GM23248 (cell line): ENCODE measurements around the gene KCNK5. TPM values are rescaled to one million over a fixed set of nuclear protein-coding genes. Genes with fewer than 3 reads are reported as not detected.

Source experiments
- DNase-seq: peaks from one replicate; pipeline ENCODE4 v3.0.0-alpha.2; 2015
- H2AFZ ChIP-seq: fragments of 200-600 bp; sonication (generic); 2 replicates; pipeline ENCODE4 v1.6.1; 2016; ENCODE audit warnings: antibody characterized with exemption
- H3F3A ChIP-seq: fragments of 200-600 bp; sonication (generic); 2 replicates; pipeline ENCODE4 v1.6.1; 2016; ENCODE audit warnings: mild to moderate bottlenecking, antibody characterized with exemption, mixed run types; ENCODE audit not compliant: insufficient read depth
- H3K27ac ChIP-seq: fragments of 200-600 bp; sonication (generic); 2 replicates; pipeline ENCODE4 v1.5.1; 2016; ENCODE audit warnings: mild to moderate bottlenecking
- H3K27me3 ChIP-seq: fragments of 200-600 bp; sonication (generic); replicated peaks from 2 replicates; pipeline ENCODE4 v1.6.1; 2016; ENCODE audit warnings: mild to moderate bottlenecking; ENCODE audit not compliant: insufficient read depth
- H3K36me3 ChIP-seq: fragments of 200-600 bp; sonication (generic); 2 replicates; pipeline ENCODE4 v1.6.1; 2016; ENCODE audit warnings: low read depth, mild to moderate bottlenecking
- H3K4me1 ChIP-seq: fragments of 200-600 bp; sonication (generic); 2 replicates; pipeline ENCODE4 v1.6.1; 2016; ENCODE audit warnings: mild to moderate bottlenecking; ENCODE audit not compliant: insufficient read depth
- H3K4me2 ChIP-seq: fragments of 200-600 bp; sonication (generic); one replicate; pipeline ENCODE4 v1.6.1; 2016; ENCODE audit warnings: mild to moderate bottlenecking; ENCODE audit not compliant: unreplicated experiment
- H3K4me3 ChIP-seq: fragments of 200-600 bp; sonication (generic); 2 replicates; pipeline ENCODE4 v1.5.1; 2016; ENCODE audit warnings: mild to moderate bottlenecking
- H3K79me2 ChIP-seq: fragments of 200-600 bp; sonication (generic); 2 replicates; pipeline ENCODE4 v1.6.1; 2016; ENCODE audit warnings: mild to moderate bottlenecking; ENCODE audit not compliant: insufficient read depth
- H3K9ac ChIP-seq: fragments of 200-600 bp; sonication (generic); 2 replicates; pipeline ENCODE4 v1.6.1; 2016; ENCODE audit warnings: mild to moderate bottlenecking
- H3K9me2 ChIP-seq: fragments of 200-600 bp; sonication (generic); 2 replicates; pipeline ENCODE4 v1.6.1; 2016; ENCODE audit warnings: mixed run types, mild to moderate bottlenecking, moderate library complexity; ENCODE audit not compliant: insufficient read depth
- H3K9me3 ChIP-seq: fragments of 200-600 bp; sonication (generic); one replicate; pipeline ENCODE4 v1.6.1; 2017; ENCODE audit warnings: low read depth
- H4K20me1 ChIP-seq: fragments of 200-600 bp; sonication (generic); 2 replicates; pipeline ENCODE4 v1.6.0; 2016; ENCODE audit not compliant: insufficient read depth
- EZH2 ChIP-seq: fragments of 200-600 bp; sonication (generic); IDR thresholded peaks from 2 replicates; pipeline ENCODE4 v1.6.1; 2018; ENCODE audit warnings: antibody characterized with exemption, mild to moderate bottlenecking; ENCODE audit not compliant: insufficient read depth, poor library complexity, severe bottlenecking
- EZH2phosphoT487 ChIP-seq: fragments of 200-600 bp; sonication (generic); IDR thresholded peaks from 2 replicates; pipeline ENCODE4 v1.6.1; 2018; ENCODE audit warnings: antibody characterized with exemption, moderate library complexity, mild to moderate bottlenecking, low read depth; ENCODE audit not compliant: insufficient read depth
- WGBS, 2 experiments: methylation state at CpG; one replicate each; pipeline ENCODE4 v1.1.6; 2015 to 2017; ENCODE audit warnings: low lambda C conversion rate in 2 of 2, low coverage in 1 of 2; ENCODE audit errors: missing lambda C conversion rate in 2 of 2; 5-methylcytosine and 5-hydroxymethylcytosine counted together
- in situ Hi-C: fragments of 300-500 bp; cut with MboI; formaldehyde crosslinking; loops from 2 replicates; pipeline ENCODE4 v1.15.0; 2020
- polyA plus RNA-seq: library from polyadenylated mRNA; unstranded; fragments of >200 nt; fragmentation: Nextera tagmentation; extraction: Ambion mirVana; gene quantifications from 2 replicates; pipeline ENCODE4 v1.2.1, GENCODE V29; 2016
- total RNA-seq: library from RNA; depleted of rRNA; stranded (reverse); fragments of >200 nt; shearing (Covaris generic); gene quantifications from 2 replicates; pipeline ENCODE4 v1.2.3, GENCODE V29; 2014

The KCNK5 gene
- total and polyA plus RNA-seq, 2 experiments from 2014 or later = not detected

DNA sequence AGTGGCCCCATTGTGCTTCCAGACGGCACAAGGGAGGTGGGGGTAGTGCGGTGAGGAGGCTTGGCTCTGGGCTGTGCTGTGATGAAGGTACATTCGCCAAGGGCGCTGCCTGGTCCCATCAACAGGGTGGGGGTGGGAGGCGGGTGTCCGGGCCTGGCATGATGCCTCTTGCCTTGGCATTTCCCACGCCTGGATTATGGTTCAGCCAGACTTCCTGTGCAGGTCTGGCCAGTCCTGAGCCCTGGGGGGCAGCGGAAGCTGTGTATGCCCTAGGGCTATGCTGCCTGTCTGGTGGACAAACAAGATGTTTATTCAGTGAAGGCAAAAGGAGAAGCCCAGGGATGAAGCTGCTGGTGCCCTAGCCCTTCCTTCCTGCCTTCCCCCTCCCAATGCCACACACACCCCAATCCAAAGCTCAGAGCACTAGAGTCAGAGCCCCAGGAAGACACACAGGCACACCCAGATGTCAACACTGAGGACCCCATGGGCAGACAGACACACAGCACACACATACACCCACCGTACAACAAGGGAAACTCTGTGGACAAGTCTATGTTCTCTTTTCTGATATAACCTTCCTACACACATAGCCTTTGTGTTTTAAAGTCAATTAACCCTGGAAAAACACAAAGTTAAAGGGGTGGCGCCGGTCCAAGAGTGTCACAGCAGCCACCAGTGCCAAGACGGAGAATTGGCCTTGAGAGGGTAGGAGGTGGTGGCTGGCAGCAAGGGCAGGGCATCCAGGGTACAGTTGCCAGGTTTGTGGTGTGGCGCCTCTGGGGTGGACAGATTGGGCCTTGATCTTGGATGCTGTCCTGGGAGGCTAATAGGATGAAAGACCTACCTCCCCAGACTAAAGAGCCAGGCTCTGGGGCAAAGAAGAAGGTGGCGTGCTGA, 59.6 kb downstream of the KCNK5 start:
- H3K27ac ChIP-seq = no peak overlapping the region

DNA sequence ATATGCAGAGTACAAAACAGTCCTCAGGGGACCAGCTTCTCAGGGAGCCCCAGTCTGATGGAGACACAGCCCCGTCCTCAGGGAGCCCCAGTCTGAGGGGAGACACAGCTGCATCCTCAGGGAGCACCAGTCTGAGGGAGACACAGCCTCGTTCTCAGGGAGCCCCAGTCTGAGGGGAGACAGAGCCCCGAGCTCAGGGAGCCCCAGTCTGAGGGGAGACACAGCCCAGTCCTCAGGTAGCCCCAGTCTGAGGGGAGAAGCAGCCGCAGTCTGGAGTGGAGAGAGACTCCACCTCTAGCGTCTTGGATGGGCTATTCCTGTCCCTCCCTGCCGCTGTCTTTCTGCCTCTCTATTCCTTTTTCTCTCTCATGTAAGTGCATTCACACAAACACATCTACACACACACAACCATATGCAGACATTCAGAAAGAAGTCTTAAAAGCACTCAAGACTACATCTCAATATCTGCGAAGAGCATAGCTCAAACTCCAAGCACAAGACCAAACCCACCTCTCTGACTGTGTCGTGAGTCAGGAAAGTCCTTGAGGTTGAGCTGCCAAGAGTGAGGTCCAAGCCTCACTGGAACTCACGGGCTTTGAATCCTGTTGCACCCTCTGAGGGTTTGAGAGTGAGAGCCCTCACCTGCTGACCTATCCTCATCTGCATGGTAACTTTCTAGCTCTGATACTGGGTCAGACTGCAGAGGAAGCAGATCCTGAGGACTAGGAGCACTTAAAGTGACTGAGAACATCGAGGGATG, 61.2 kb downstream of the KCNK5 start:
- Histone ChIP-seq H3F3A (no peaks in the 10 kb centered on the region), H4K20me1 (no peaks in the 10 kb centered on the region), H3K4me3 (no peak overlapping the region), H3K9me3 (no peaks in the 10 kb centered on the region), H3K27ac (no peak overlapping the region), H3K27me3 (no peaks in the 10 kb centered on the region; the same call in 1 of the 2 replicates), H3K79me2 (no peaks in the 10 kb centered on the region), H3K9ac (no peak overlapping the region), H3K4me2 (no peak overlapping the region), H3K4me1 (no peaks in the 10 kb centered on the region), H2AFZ (no peak overlapping the region), H3K36me3 (no peaks in the 10 kb centered on the region), H3K9me2 (no peaks in the 10 kb centered on the region)
- DNase-seq = no peak
- TF ChIP-seq EZH2phosphoT487 (no peak), EZH2 (no peak)
- 40 to 48% methylated on average over 10 of the region's 10 CpGs for WGBS, 2 experiments
- in situ Hi-C loops = loop anchor here (5.0 kb wide), 1 partner anchor 139 kb away; no protein-coding TSS in a partner anchor

More for the DNA sequence above, 59.6 kb downstream of the KCNK5 start:
- no peaks in the 10 kb centered on the region for H4K20me1 ChIP-seq
- H2AFZ ChIP-seq = no peak overlapping the region
- H3K9me2 ChIP-seq = no peaks in the 10 kb centered on the region
- WGBS, 2 experiments = 38 to 49% methylated on average over 14 of the region's 14 CpGs
- H3K27me3 ChIP-seq = no peaks in the 10 kb centered on the region; the same call in 1 of the 2 replicates
- no peaks in the 10 kb centered on the region for H3K9me3 ChIP-seq
- H3K4me3 ChIP-seq = no peak overlapping the region
- no peak overlapping the region for H3K4me2 ChIP-seq
- no peaks in the 10 kb centered on the region for H3K36me3 ChIP-seq
- H3K79me2 ChIP-seq = no peaks in the 10 kb centered on the region
- TF ChIP-seq EZH2phosphoT487 (no peak), EZH2 (no peak)
- H3K4me1 ChIP-seq = no peaks in the 10 kb centered on the region
- in situ Hi-C loops = loop anchor here (5.0 kb wide), 1 partner anchor 138 kb away; no protein-coding TSS in a partner anchor
- no peak overlapping the region for H3K9ac ChIP-seq
- no peak for DNase-seq
- no peaks in the 10 kb centered on the region for H3F3A ChIP-seq

DNA sequence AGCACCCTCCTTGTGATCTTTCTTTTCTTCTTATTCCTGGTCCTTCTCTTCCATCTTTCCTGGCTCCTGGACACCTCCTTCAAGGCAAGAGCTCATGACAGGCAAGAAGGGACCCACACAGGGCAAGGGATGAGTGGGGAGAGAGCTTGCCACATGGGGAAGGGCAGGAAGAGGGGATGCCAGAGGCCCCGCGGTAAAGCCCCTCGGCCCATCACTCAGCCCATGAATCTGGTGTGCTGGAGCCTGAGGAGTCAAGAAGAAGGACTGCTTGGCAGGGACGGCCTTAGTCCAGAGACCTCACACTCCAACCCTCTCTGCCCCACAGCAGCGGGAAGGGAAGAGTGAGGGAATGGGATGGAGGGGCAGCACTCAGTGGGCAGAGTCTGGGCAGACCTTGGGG, 62.0 kb downstream of the KCNK5 start:
- no peak for DNase-seq
- 66 to 74% methylated on average over 5 of the region's 5 CpGs for WGBS, 2 experiments
- Histone ChIP-seq H3K27me3 (no peaks in the 10 kb centered on the region; the same call in 1 of the 2 replicates), H3K9me3 (no peaks in the 10 kb centered on the region), H3K79me2 (no peaks in the 10 kb centered on the region), H4K20me1 (no peaks in the 10 kb centered on the region), H3K27ac (no peak overlapping the region), H3F3A (no peaks in the 10 kb centered on the region), H3K4me2 (no peak overlapping the region), H3K9ac (no peak overlapping the region), H3K9me2 (no peaks in the 10 kb centered on the region), H2AFZ (no peak overlapping the region), H3K4me3 (no peak overlapping the region), H3K4me1 (no peaks in the 10 kb centered on the region), H3K36me3 (no peaks in the 10 kb centered on the region)
- TF ChIP-seq EZH2phosphoT487 = no peak
- TF ChIP-seq EZH2 = no peak
- in situ Hi-C loops = loop anchor here (5.0 kb wide), 1 partner anchor 140 kb away; no protein-coding TSS in a partner anchor

DNA sequence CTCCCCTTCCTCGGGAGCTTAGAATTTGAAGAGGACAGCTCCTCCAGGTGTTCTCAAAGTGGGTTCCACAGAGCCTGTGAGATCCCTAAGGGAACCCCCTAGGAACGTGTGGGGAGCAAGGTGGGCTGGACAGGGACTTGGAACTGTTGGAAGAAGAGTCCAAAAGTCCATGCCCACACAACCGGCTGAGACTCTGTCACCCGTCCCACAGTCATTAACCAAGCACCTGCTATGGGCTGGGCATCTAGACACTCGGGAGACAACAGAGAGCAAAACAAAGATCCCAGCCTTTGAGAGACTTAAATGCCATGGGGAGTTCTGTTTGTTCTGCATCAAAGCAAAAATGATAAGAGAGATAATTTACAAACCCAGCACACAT, 62.4 kb downstream of the KCNK5 start:
- in situ Hi-C loops = loop anchor here (5.0 kb wide), 1 partner anchor 140 kb away; no protein-coding TSS in a partner anchor
- WGBS, 2 experiments = 26 to 46% methylated on average over 5 of the region's 5 CpGs

More for the DNA sequence above, 62.4 kb downstream of the KCNK5 start:
- Histone ChIP-seq H3K27me3 (no peaks in the 10 kb centered on the region; the same call in 1 of the 2 replicates), H3K9me3 (no peaks in the 10 kb centered on the region), H3K9me2 (no peaks in the 10 kb centered on the region), H3K27ac (no peak overlapping the region), H3F3A (no peaks in the 10 kb centered on the region), H3K4me2 (no peak overlapping the region), H3K36me3 (no peaks in the 10 kb centered on the region), H3K79me2 (no peaks in the 10 kb centered on the region), H4K20me1 (no peaks in the 10 kb centered on the region), H3K4me1 (no peaks in the 10 kb centered on the region), H2AFZ (no peak overlapping the region), H3K4me3 (no peak overlapping the region), H3K9ac (no peak overlapping the region)
- TF ChIP-seq EZH2 (no peak), EZH2phosphoT487 (no peak)
- DNase-seq = no peak
